ENCODE results near the gene S100A10. TPM values are rescaled to one million over a fixed set of nuclear protein-coding genes. Genes with fewer than 3 reads are reported as not detected.

The S100A10 gene
- total RNA-seq, 1 donor from 2014 or later: 1,257 TPM

DNA sequence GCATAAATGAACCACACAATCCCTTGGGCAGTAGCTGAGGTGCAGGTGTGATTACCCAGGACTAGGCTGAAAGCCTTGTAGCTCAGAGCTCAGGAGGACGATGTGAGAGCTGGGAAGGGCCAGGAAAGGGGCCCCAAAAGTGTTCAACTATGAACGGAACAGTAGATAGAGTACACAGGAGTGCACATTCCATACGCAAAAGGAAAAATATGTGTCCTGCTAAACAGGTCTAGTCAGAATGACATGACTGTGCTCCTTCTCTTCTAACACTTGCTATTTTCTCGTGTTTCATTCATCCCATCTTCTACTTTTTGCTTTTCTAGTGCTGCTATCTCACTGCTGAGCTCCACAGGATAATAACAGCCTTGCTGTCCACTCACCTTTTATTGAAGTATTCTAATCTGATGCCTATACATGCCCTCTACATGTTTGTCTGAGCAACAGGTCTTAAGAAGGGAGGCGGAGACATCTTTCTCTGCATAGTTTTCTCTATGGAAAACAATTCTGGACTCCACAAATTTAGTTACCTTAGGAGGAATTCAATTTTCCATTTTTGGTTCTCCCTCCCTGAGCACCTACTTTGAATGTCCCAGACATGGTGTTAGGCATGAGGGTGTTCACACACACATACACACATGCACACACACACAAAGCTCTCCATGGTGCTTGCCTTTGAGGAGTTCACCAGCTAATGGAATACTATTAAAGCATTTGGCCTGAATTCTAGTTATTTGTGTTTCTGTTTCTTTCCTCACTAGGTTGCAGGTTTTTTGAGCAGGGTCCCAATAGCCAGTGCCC lies 3.4 kb downstream of the S100A10 start:
- H3K4me3 Mint-ChIP-seq (ENCODE audit: unreplicated experiment): peak overlapping the region; percentile 99
- H2AFZ ChIP-seq (ENCODE audit: low read depth, low read length): no peak overlapping the region
- peak overlapping the region; percentile 99 for H3K27ac Mint-ChIP-seq (ENCODE audit: unreplicated experiment)
- peaks cover 12% of the 10 kb centered on the region for H3K36me3 Mint-ChIP-seq (ENCODE audit: low read depth, unreplicated experiment)
- peaks cover 9% of the 10 kb centered on the region for H3K36me3 ChIP-seq (ENCODE audit: insufficient read depth, low read length)
- H4K20me1 ChIP-seq (ENCODE audit: insufficient read depth, low read length): peaks cover 30% of the 10 kb centered on the region
- H3K79me2 ChIP-seq (ENCODE audit: insufficient read depth, low read length): peaks cover 68% of the 10 kb centered on the region
- peaks cover 69% of the 10 kb centered on the region for H3K4me1 ChIP-seq (ENCODE audit: insufficient read depth, low read length)
- H3K27me3 ChIP-seq (ENCODE audit: insufficient read depth, low read length): no peaks in the 10 kb centered on the region
- H3K4me3 ChIP-seq (ENCODE audit: insufficient read depth, low read depth, low read length): peak overlapping the region; percentile 83
- DNase-seq (ENCODE audit: low read depth) (no peak), FAIRE-seq (no peak)
- no peaks in the 10 kb centered on the region for H3K9me3 ChIP-seq (ENCODE audit: insufficient read depth, low read depth, low read length)
- H3K27me3 Mint-ChIP-seq (ENCODE audit: low read depth, unreplicated experiment): no peaks in the 10 kb centered on the region
- H3K4me1 Mint-ChIP-seq (ENCODE audit: low read depth, unreplicated experiment): peaks cover 57% of the 10 kb centered on the region
- H3K9ac ChIP-seq (ENCODE audit: low read length): peak overlapping the region; percentile 98
- TF ChIP-seq, protein P1, sequence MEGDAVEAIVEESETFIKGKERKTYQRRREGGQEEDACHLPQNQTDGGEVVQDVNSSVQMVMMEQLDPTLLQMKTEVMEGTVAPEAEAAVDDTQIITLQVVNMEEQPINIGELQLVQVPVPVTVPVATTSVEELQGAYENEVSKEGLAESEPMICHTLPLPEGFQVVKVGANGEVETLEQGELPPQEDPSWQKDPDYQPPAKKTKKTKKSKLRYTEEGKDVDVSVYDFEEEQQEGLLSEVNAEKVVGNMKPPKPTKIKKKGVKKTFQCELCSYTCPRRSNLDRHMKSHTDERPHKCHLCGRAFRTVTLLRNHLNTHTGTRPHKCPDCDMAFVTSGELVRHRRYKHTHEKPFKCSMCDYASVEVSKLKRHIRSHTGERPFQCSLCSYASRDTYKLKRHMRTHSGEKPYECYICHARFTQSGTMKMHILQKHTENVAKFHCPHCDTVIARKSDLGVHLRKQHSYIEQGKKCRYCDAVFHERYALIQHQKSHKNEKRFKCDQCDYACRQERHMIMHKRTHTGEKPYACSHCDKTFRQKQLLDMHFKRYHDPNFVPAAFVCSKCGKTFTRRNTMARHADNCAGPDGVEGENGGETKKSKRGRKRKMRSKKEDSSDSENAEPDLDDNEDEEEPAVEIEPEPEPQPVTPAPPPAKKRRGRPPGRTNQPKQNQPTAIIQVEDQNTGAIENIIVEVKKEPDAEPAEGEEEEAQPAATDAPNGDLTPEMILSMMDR (IDR thresholded peaks at IDR 0.05; ENCODE audit: insufficient read depth, low read depth, low read length): no peak
- TF ChIP-seq EZH2 (IDR thresholded peaks at IDR 0.05; ENCODE audit: insufficient read depth, low read length): no peak
- H3K4me2 ChIP-seq (ENCODE audit: low read length): peak overlapping the region; percentile 97
- H3K9me3 Mint-ChIP-seq (ENCODE audit: unreplicated experiment): no peaks in the 10 kb centered on the region
- peak overlapping the region; percentile 97 for H3K27ac ChIP-seq (ENCODE audit: low read depth, low read length)

DNA sequence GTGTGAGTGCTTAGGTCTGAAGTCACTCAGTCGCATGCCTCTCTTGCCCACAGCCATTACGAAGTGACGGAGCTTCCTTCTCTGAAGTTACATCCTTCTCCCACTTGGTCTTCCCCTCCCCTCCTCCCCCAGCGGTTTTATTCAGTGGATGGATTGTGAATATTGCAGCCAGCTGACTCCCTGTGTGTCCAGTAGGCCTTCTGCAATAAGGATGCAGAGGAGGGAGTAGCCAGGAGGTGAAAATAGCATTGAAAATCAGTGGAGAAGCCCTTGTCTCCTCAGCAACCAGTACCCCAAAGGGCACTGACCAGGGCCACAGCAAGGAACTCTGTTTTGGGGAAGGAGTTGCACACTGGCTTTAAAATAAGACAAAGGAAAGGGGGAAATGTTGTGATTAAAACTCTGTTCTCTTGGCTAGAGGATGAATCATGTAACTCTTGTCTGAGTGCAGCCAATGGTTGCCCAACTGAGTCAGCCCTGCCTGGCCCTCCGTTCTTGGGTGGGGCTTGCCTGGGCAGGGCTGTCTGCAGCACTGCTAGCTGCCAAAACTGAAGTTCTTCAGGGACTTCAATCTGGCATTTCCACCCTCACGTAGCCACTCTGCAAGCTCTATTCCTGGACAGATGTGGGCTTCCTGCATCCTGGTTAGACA lies 4.3 kb downstream of the S100A10 start:
- peaks cover 66% of the 10 kb centered on the region for H3K4me1 ChIP-seq (ENCODE audit: insufficient read depth, low read length)
- H3K27me3 ChIP-seq (ENCODE audit: insufficient read depth, low read length): no peaks in the 10 kb centered on the region
- H3K4me1 Mint-ChIP-seq (ENCODE audit: low read depth, unreplicated experiment): peaks cover 60% of the 10 kb centered on the region

More for the DNA sequence above, 4.3 kb downstream of the S100A10 start:
- Mint-ChIP-seq H3K36me3 (ENCODE audit: low read depth, unreplicated experiment) (peaks cover 14% of the 10 kb centered on the region), H3K4me3 (ENCODE audit: unreplicated experiment) (peak overlapping the region; percentile 99), H3K27ac (ENCODE audit: unreplicated experiment) (peak overlapping the region; percentile 99), H3K9me3 (ENCODE audit: unreplicated experiment) (no peaks in the 10 kb centered on the region), H3K27me3 (ENCODE audit: low read depth, unreplicated experiment) (no peaks in the 10 kb centered on the region)
- Histone ChIP-seq H2AFZ (ENCODE audit: low read depth, low read length) (no peak overlapping the region), H3K36me3 (ENCODE audit: insufficient read depth, low read length) (peaks cover 18% of the 10 kb centered on the region), H3K4me3 (ENCODE audit: insufficient read depth, low read depth, low read length) (peak overlapping the region; percentile 83), H3K27ac (ENCODE audit: low read depth, low read length) (peak overlapping the region; percentile 97), H4K20me1 (ENCODE audit: insufficient read depth, low read length) (peaks cover 35% of the 10 kb centered on the region), H3K9ac (ENCODE audit: low read length) (peak overlapping the region; percentile 98), H3K9me3 (ENCODE audit: insufficient read depth, low read depth, low read length) (no peaks in the 10 kb centered on the region), H3K4me2 (ENCODE audit: low read length) (peak overlapping the region; percentile 97), H3K79me2 (ENCODE audit: insufficient read depth, low read length) (peaks cover 76% of the 10 kb centered on the region)
- TF ChIP-seq, protein P1 (IDR thresholded peaks at IDR 0.05; ENCODE audit: insufficient read depth, low read depth, low read length): no peak
- no peak for TF ChIP-seq EZH2 (IDR thresholded peaks at IDR 0.05; ENCODE audit: insufficient read depth, low read length)
- DNase-seq (ENCODE audit: low read depth) (peak; percentile 87), FAIRE-seq (peak; percentile 85)

All from astrocyte (in vitro differentiated cells and primary cell).